NT2/D1 (cell line): ENCODE measurements around the gene DENND6B.

Experiments
- DNase-seq: peaks from one replicate; pipeline ENCODE4 v3.0.0-alpha.2; 2011; ENCODE audit warnings: low read depth, low spot score
- H3K27me3 ChIP-seq: 2 replicates; pipeline ENCODE4 v1.6.0; 2011; ENCODE audit warnings: mild to moderate bottlenecking; ENCODE audit not compliant: insufficient read length, insufficient read depth
- H3K36me3 ChIP-seq: 2 replicates; pipeline ENCODE4 v1.6.1; 2011; ENCODE audit warnings: mild to moderate bottlenecking, low read length, mixed read lengths; ENCODE audit not compliant: insufficient read depth, insufficient read length
- H3K4me1 ChIP-seq: 2 replicates; pipeline ENCODE4 v1.5.1; 2011; ENCODE audit not compliant: insufficient read depth, insufficient read length
- H3K4me3 ChIP-seq: 2 replicates; pipeline ENCODE4 v1.5.1; 2011; ENCODE audit warnings: low read depth; ENCODE audit not compliant: insufficient read length
- H3K9ac ChIP-seq: 2 replicates; pipeline ENCODE4 v1.6.0; 2011; ENCODE audit warnings: low read depth; ENCODE audit not compliant: insufficient read length
- H3K9me3 ChIP-seq: 2 replicates; pipeline ENCODE4 v1.5.1; 2011; ENCODE audit warnings: mild to moderate bottlenecking, low read length; ENCODE audit not compliant: insufficient read depth
- SUZ12 ChIP-seq: IDR thresholded peaks from 2 replicates; pipeline ENCODE4 v1.6.1; 2011; ENCODE audit not compliant: insufficient read length, insufficient read depth; ENCODE audit errors: extremely low read depth
- YY1 ChIP-seq: IDR thresholded peaks from 2 replicates; pipeline ENCODE4 v1.6.1; 2011; ENCODE audit not compliant: insufficient read length, insufficient read depth
- ZNF274 ChIP-seq: IDR thresholded peaks from 2 replicates; pipeline ENCODE4 v1.6.1; 2011; ENCODE audit warnings: mild to moderate bottlenecking, low read depth, low read length

The DENND6B gene

DNA sequence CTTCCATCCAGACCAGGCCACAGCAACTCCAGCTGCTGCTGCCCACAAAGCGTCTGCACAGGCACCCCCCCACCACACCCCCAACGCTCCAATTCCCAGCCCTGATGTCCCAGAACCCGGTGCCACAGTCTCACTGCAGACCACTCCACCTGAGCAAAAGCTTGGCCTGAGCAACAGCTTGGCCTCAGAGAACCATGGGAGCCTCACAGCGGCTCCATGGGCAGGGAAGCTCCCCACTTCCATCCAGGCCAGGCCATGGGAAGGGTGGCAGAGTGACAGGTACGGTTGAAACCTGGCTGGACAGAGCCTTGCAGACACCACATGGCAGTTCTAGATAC is 32.5 kb downstream of the DENND6B start:
- Histone ChIP-seq H3K4me1 (peaks cover 28% of the 10 kb centered on the region), H3K9ac (peak overlapping the region; percentile 12)

DNA sequence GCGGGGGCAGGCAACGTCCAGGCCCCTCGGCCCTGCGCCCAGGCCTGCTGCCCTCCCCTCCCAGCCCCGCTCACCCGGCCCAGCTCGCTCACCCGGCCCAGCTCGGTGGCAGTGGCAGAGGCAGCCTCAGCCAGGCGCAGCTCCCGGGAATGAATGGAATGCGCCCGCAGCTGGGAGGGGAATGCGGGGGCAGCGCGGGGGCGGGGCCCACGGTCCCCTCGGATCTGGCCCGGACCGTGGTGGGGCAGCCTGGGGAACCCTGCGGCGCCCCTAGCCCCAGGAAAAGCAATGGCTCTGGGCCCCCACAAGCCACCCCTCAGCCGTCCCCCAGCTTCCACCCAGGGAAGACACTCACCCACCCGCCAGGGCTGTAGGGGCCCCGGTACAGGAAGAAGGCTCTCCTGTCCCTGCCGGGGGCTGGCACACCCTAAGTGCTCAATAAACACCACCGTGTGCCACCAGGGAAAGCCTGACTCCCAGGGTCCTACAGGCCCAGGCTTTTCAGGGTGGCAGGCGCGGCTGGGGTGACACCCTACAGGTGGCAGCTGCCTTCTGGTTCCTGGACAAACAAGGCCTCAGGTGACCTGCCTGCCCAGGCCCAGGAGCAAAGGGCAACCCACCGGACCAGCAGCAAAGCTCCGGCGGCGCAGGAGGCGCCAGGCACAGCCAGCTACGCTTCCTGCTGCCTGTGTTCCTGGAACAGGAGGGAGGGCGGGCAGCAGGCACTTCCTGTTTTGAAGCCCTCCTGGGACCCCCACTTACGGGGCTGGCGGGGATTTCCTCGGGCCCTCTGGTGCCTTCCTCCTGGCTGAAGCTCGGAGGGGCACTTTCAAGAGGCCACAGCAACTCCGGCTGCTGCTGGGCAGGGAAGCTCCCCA is 33.1 kb downstream of the DENND6B start:
- H3K9me3 ChIP-seq = no peaks in the 10 kb centered on the region
- H3K9ac ChIP-seq = peak overlapping the region; percentile 12
- no peak overlapping the region for H3K4me3 ChIP-seq
- H3K27me3 ChIP-seq = no peaks in the 10 kb centered on the region
- no peak for TF ChIP-seq ZNF274
- no peak for TF ChIP-seq YY1
- no peak for TF ChIP-seq SUZ12
- H3K36me3 ChIP-seq = peaks cover 45% of the 10 kb centered on the region
- H3K4me1 ChIP-seq = peaks cover 28% of the 10 kb centered on the region
- peak; percentile 44 for DNase-seq

More for the DNA sequence above, 32.5 kb downstream of the DENND6B start:
- Histone ChIP-seq H3K9me3 (no peaks in the 10 kb centered on the region), H3K27me3 (no peaks in the 10 kb centered on the region), H3K4me3 (no peak overlapping the region), H3K36me3 (peaks cover 38% of the 10 kb centered on the region)
- DNase-seq = no peak
- TF ChIP-seq ZNF274 (no peak), YY1 (no peak), SUZ12 (no peak)

DNA sequence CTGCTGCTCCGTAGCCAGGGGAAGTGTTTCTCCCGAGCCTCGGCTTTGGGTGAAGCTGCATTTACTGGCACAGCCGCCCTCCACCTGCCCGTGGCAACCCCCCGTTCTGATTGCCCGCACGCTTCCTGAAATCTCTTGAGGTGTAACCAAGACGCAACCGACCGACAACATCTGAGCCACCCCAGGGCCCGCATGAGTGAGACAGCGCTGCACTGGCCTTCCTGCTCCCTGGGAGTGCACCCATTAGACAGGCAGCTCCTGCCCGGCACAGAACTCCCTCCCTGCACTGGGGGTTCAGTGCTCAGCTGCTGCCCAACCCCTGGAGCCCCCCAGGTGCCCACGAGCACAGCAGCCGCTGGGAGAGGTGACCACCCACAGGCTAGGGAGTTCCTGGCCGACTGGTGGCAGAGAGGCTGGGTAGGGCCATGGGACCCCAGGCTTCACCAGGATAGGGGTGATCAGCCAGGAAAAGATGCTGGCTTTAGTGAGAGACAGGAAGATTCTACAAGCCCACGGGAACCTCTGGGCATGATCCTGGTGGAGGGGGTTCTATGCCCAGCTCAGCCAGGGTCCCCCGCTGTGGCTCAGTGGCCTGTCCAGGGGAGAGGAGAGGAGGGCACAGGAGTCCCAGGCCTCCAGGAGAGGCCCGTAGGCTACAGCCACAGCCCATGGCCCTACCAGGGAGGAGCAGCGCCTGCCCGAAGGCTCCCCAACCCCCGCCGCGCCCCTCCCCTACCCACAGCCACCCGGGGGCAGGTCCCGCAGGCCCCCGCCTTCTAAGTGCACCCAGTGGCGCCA is 34.0 kb downstream of the DENND6B start:
- Histone ChIP-seq H3K9ac (peak overlapping the region; percentile 23), H3K9me3 (no peaks in the 10 kb centered on the region), H3K27me3 (no peaks in the 10 kb centered on the region), H3K36me3 (peaks cover 53% of the 10 kb centered on the region), H3K4me1 (peaks cover 28% of the 10 kb centered on the region), H3K4me3 (no peak overlapping the region)
- TF ChIP-seq SUZ12 (no peak), YY1 (no peak), ZNF274 (no peak)
- DNase-seq = no peak

DNA sequence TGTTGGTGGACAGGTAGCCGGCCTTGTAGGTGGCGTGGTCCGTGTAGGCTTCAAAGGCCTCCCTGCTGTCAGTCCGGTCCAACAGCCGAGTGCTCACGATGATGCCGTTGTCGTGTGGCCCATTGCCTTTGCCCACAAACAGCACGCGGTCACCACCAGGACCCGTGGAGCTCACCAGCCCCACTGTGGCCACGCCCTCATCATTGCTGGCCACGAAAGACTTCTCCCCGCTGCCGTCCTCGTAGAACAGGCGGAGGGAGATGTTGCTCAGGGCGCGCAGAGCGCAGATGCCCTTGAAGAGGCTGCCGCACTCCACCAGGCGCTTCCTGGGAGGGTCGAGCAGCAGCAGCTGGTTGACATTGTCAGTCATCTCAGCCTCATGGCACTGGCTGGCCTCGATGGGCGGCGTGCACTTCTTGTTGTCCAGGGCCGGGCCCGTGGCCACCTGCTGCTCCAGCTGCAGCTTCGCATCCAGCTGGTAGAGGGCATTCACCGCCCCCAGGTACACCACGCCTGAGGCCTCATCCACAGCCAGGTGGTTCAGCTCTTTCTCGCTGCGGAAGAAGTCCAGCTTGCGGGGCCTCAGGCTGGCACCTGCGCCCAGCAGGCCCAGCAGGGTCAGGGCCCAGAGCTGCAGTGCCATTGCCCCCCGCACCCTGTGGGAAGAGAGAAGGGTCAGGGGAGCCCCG is 36.7 kb downstream of the DENND6B start:
- Histone ChIP-seq H3K36me3 (peaks cover 66% of the 10 kb centered on the region), H3K9me3 (no peaks in the 10 kb centered on the region), H3K4me3 (no peak overlapping the region), H3K9ac (no peak overlapping the region), H3K4me1 (peaks cover 16% of the 10 kb centered on the region), H3K27me3 (no peaks in the 10 kb centered on the region)
- no peak for DNase-seq
- TF ChIP-seq SUZ12 (no peak), ZNF274 (no peak), YY1 (no peak)

DNA sequence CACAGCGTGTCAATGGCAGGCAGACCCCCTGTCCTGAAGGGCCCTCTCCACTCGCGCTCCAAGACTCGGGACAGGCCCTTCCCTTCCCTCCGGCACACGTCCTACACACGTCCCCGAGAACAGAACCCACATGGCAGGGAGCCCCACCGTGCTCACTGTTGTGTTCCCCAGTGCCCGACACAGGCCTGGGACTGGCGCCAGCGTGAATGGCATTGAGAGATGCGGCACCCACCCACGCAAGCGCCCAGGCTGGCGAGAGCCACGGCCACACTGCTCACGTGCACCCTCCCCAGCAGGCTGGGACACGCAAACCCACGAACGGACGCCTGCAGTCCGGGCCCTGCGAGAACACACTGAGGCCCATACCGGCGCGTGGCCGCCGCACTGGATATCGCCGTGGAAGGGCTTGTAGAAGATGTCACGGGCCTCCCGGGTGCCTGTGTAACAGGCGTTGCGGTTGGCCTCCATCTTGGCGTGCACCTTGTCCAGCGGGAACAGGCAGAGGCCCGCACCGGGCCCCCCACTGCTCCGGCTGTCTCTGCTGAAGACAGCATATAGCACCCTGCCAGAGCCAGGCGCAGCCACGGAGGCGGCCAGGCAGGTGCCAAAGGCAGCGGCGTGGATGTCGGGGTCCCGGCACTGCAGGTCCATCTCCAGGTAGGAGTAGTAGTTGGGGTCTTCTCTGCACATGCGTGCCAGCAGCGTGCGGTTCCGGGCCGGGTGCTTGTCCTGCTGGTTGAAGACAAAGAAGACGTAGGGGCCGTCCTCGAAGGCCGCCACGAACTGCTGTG is 37.5 kb downstream of the DENND6B start:
- TF ChIP-seq SUZ12 (no peak), ZNF274 (no peak), YY1 (no peak)
- Histone ChIP-seq H3K9ac (no peak overlapping the region), H3K9me3 (no peaks in the 10 kb centered on the region), H3K4me3 (no peak overlapping the region), H3K27me3 (no peaks in the 10 kb centered on the region), H3K36me3 (peaks cover 70% of the 10 kb centered on the region), H3K4me1 (peaks cover 15% of the 10 kb centered on the region)
- no peak for DNase-seq

DNA sequence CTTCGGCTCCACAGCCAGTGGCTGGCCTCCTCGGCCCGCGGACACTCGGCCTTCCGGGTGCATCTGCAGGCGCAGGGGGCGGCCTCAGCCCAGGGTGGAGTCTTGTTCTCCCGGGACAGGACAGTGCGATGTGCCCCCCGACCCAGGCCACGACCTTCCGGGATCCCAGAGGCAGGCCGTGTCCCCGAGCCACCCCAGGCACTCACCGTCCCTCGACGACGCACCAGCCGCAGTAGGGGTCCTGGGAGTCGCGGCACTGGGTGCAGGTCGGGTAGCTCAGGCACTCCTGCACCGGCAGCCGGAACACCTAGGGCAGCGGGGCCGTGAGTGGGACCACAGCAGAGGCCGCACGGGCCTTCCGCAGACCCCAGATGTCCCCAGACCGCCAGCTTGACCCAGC is 39.1 kb downstream of the DENND6B start:
- Histone ChIP-seq H3K9ac (no peak overlapping the region), H3K4me3 (no peak overlapping the region), H3K36me3 (peaks cover 71% of the 10 kb centered on the region), H3K27me3 (no peaks in the 10 kb centered on the region), H3K9me3 (no peaks in the 10 kb centered on the region), H3K4me1 (peaks cover 8% of the 10 kb centered on the region)
- no peak for TF ChIP-seq SUZ12
- no peak for TF ChIP-seq ZNF274
- TF ChIP-seq YY1 = no peak
- DNase-seq = no peak
